MM.1S (cell line): ENCODE results near the gene SLC35E2B.

Source experiments
- EZH2 ChIP-seq: fragments of 300-600 bp; sonication (generic); optimal IDR thresholded peaks from 2 replicates; pipeline ENCODE3; 2017; ENCODE audit warnings: low read depth, mild to moderate bottlenecking, antibody characterized with exemption, low read length, mixed read lengths
- TF ChIP-seq, protein P1 (sequence below): fragments of 300-600 bp; sonication (generic); IDR thresholded peaks from 2 replicates; pipeline ENCODE4 v1.5.1; 2016; ENCODE audit warnings: antibody characterized with exemption, low read length, mixed read lengths

DNA sequence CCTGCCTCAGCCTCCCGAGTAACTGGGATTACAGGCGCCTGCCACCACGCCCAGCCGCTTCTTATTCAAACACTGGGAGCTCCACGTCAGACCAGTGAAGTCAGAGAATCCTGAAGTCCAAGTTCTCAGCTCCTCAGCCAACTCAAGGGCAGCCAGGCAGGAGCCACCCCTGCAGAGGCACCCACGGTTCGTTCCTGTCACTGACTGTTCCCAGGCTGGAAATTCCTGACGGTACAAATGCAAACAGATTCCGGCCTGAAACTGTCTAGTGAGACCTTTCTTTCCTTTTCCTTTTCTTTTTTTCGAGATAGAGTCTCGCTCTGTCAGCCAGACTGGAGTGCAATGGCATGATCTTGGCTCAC, 11.7 kb downstream of the SLC35E2B start:
- TF ChIP-seq, protein P1, sequence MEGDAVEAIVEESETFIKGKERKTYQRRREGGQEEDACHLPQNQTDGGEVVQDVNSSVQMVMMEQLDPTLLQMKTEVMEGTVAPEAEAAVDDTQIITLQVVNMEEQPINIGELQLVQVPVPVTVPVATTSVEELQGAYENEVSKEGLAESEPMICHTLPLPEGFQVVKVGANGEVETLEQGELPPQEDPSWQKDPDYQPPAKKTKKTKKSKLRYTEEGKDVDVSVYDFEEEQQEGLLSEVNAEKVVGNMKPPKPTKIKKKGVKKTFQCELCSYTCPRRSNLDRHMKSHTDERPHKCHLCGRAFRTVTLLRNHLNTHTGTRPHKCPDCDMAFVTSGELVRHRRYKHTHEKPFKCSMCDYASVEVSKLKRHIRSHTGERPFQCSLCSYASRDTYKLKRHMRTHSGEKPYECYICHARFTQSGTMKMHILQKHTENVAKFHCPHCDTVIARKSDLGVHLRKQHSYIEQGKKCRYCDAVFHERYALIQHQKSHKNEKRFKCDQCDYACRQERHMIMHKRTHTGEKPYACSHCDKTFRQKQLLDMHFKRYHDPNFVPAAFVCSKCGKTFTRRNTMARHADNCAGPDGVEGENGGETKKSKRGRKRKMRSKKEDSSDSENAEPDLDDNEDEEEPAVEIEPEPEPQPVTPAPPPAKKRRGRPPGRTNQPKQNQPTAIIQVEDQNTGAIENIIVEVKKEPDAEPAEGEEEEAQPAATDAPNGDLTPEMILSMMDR: no peak
- TF ChIP-seq EZH2: no peak
